ENCODE measurements around the gene RASSF4. TPM values are rescaled to one million over a fixed set of nuclear protein-coding genes. Genes with fewer than 3 reads are reported as not detected.

RASSF4 gene
- total and polyA plus RNA-seq, 4 donors = 8.2 to 26.9 (median 12.4) TPM

DNA sequence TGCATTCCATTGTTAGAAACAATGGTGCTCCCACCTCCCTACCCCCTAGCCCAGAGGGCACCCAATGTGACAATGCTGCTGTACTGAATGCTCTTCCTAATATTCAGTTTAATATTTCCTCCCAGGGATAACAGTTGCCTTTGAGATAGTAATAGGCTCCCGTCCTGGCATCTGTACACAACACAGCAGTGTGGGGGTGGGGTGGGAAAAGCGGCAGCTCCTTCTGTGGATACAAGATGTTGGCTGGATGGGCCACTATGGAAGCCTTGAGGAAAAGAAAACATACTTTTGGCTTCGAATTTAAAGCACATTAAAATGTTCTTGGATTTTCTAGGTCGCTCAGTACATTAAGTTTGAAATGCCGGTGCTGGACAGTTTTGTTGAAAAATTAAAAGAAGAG lies 32.0 kb downstream of the RASSF4 start (continued):
- TF ChIP-seq, protein P1, sequence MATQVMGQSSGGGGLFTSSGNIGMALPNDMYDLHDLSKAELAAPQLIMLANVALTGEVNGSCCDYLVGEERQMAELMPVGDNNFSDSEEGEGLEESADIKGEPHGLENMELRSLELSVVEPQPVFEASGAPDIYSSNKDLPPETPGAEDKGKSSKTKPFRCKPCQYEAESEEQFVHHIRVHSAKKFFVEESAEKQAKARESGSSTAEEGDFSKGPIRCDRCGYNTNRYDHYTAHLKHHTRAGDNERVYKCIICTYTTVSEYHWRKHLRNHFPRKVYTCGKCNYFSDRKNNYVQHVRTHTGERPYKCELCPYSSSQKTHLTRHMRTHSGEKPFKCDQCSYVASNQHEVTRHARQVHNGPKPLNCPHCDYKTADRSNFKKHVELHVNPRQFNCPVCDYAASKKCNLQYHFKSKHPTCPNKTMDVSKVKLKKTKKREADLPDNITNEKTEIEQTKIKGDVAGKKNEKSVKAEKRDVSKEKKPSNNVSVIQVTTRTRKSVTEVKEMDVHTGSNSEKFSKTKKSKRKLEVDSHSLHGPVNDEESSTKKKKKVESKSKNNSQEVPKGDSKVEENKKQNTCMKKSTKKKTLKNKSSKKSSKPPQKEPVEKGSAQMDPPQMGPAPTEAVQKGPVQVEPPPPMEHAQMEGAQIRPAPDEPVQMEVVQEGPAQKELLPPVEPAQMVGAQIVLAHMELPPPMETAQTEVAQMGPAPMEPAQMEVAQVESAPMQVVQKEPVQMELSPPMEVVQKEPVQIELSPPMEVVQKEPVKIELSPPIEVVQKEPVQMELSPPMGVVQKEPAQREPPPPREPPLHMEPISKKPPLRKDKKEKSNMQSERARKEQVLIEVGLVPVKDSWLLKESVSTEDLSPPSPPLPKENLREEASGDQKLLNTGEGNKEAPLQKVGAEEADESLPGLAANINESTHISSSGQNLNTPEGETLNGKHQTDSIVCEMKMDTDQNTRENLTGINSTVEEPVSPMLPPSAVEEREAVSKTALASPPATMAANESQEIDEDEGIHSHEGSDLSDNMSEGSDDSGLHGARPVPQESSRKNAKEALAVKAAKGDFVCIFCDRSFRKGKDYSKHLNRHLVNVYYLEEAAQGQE (IDR thresholded peaks at IDR 0.05) = no peak
- TF ChIP-seq HNF4G (IDR thresholded peaks at IDR 0.05) = no peak
- TF ChIP-seq, protein P2, sequence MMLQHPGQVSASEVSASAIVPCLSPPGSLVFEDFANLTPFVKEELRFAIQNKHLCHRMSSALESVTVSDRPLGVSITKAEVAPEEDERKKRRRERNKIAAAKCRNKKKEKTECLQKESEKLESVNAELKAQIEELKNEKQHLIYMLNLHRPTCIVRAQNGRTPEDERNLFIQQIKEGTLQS (IDR thresholded peaks at IDR 0.05) = no peak

DNA sequence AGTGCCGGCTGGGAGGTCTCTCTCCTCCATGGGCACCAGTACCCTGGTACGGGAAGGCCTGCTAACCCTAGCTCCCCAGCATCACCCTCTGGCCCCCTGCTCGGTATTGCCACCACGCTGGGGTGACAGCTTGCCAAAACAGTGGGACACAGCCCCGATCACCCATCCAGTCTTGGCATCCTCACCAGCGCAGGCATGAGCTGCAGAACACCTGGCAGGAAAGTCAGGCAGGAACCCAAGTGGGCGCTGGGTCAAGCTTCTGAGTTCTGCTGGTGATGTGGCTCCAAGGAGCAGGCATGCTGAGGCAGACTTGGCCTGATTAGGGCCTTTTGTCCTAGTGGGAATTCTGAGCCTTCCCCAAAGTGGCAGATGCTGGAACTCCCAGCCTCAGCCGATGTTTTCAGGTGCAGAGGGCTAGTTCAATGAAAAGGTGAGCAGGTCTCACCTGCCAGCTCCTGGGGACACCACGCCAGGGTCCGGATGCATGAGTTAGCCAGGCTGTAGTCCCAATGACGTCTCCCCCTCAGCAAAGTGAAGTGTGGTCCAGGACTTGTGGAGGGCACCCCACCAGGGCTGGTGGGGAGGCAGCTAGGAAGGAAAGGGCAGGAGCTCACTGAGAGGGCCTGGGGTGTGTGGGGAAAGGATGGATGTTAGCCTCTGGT lies 32.6 kb downstream of the RASSF4 start:
- peak; percentile 30 for DNase-seq (ENCODE audit: low spot score)
- Histone ChIP-seq H3K4me1 (ENCODE audit: control insufficient read depth in 4 of 4, insufficient read depth in 4 of 4, low read length in 3 of 4) (peaks cover 48 to 72% (median 56%) of the 10 kb centered on the region in 4 donors), H3K36me3 (ENCODE audit: control insufficient read depth in 4 of 4, insufficient read depth in 3 of 4, low read depth in 1 of 4, low read length in 3 of 4) (no peaks in the 10 kb centered on the region), H3K27ac (ENCODE audit: low read depth in 1 of 2, low read length in 2 of 2) (peak overlapping the region; percentile 16 to 20), H3K27me3 (ENCODE audit: control insufficient read depth in 4 of 4, insufficient read depth in 4 of 4, low read length in 3 of 4) (no peaks in the 10 kb centered on the region), H3K9ac (ENCODE audit: low read depth in 1 of 2, low read length in 2 of 2) (no peak overlapping the region), H3K4me3 (ENCODE audit: low read depth in 1 of 3, low read length in 3 of 3) (no peak overlapping the region), H3K9me3 (ENCODE audit: control insufficient read depth in 4 of 4, low read length in 3 of 4) (no peaks in the 10 kb centered on the region)
- 61% methylated on average over 11 of the region's 11 CpGs for WGBS
- TF ChIP-seq HNF4G (IDR thresholded peaks at IDR 0.05) = no peak
- peak in 1 of 2 donors; percentile 41 for TF ChIP-seq RXRA (IDR thresholded peaks at IDR 0.05)

DNA sequence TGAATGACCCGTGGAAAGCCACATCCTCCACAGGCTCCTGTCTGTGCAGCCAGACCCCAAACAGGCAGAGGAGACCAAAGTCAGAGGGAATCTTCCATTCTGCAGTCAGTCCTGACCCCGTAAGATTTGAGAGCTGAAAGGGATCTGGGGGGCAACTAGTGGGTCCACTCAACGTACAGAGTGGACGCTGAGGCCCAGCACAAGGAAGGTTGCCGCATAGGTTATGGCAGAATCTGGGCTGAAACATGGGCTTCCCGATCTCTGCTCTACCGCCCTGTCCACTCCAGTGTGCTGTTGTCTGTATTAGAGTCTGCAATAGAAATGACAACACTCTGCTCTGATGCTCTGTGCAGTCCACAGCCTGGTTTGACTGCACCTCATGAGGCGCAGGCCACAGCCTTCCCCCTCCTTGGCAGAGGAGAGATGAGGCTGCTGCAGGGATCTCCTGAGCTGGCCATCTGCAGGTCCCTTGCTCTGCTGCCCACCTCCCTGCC lies 33.2 kb downstream of the RASSF4 start:
- WGBS = 97% methylated on average over 8 of the region's 8 CpGs
- DNase-seq (ENCODE audit: low spot score) = no peak
- no peak overlapping the region for H3K27ac ChIP-seq (ENCODE audit: low read depth in 1 of 2, low read length in 2 of 2)

More for the DNA sequence above, 33.2 kb downstream of the RASSF4 start:
- no peaks in the 10 kb centered on the region for H3K9me3 ChIP-seq (ENCODE audit: control insufficient read depth in 4 of 4, low read length in 3 of 4)
- no peak overlapping the region for H3K4me3 ChIP-seq (ENCODE audit: low read depth in 1 of 3, low read length in 3 of 3)
- peaks cover 54 to 78% (median 60%) of the 10 kb centered on the region in 4 donors for H3K4me1 ChIP-seq (ENCODE audit: control insufficient read depth in 4 of 4, insufficient read depth in 4 of 4, low read length in 3 of 4)
- H3K9ac ChIP-seq (ENCODE audit: low read depth in 1 of 2, low read length in 2 of 2) = no peak overlapping the region
- no peaks in the 10 kb centered on the region for H3K36me3 ChIP-seq (ENCODE audit: control insufficient read depth in 4 of 4, insufficient read depth in 3 of 4, low read depth in 1 of 4, low read length in 3 of 4)
- TF ChIP-seq FOXA1 (IDR thresholded peaks at IDR 0.05) (no peak), EGR1 (IDR thresholded peaks at IDR 0.05; ENCODE audit: low read depth in 2 of 2) (no peak), FOXA2 (IDR thresholded peaks at IDR 0.05) (no peak), HNF4G (IDR thresholded peaks at IDR 0.05) (no peak), TAF1 (conservative IDR thresholded peaks at IDR 0.05) (no peak), GABPA (IDR thresholded peaks at IDR 0.05 in 1 of 2, conservative IDR thresholded peaks at IDR 0.05 in 1 of 2) (no peak)
- TF ChIP-seq, protein P2 (IDR thresholded peaks at IDR 0.05) = no peak
- TF ChIP-seq, protein P3, sequence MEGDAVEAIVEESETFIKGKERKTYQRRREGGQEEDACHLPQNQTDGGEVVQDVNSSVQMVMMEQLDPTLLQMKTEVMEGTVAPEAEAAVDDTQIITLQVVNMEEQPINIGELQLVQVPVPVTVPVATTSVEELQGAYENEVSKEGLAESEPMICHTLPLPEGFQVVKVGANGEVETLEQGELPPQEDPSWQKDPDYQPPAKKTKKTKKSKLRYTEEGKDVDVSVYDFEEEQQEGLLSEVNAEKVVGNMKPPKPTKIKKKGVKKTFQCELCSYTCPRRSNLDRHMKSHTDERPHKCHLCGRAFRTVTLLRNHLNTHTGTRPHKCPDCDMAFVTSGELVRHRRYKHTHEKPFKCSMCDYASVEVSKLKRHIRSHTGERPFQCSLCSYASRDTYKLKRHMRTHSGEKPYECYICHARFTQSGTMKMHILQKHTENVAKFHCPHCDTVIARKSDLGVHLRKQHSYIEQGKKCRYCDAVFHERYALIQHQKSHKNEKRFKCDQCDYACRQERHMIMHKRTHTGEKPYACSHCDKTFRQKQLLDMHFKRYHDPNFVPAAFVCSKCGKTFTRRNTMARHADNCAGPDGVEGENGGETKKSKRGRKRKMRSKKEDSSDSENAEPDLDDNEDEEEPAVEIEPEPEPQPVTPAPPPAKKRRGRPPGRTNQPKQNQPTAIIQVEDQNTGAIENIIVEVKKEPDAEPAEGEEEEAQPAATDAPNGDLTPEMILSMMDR (IDR thresholded peaks at IDR 0.05; ENCODE audit: low read depth, low read length, missing input control) = no peak
- H3K27me3 ChIP-seq (ENCODE audit: control insufficient read depth in 4 of 4, insufficient read depth in 4 of 4, low read length in 3 of 4) = no peaks in the 10 kb centered on the region
